ENCODE measurements around the gene SPRR4.

The SPRR4 gene

GRCh38 chr1:152959801-152960451, 10.5 kb upstream of the SPRR4 start:
- no peak overlapping the region for H4K91ac ChIP-seq (ENCODE audit: low read length)
- H3K27ac ChIP-seq (ENCODE audit: low read length, poor library complexity, severe bottlenecking): no peak overlapping the region
- no peak overlapping the region for H3K18ac ChIP-seq (ENCODE audit: low read depth in 1 of 2, low read length in 2 of 2)
- H3K4me3 ChIP-seq (ENCODE audit: insufficient read depth in 1 of 2, low read depth in 1 of 2, low read length in 2 of 2): no peak overlapping the region
- H3K4ac ChIP-seq (ENCODE audit: low read depth in 1 of 2, low read length in 2 of 2): no peak overlapping the region
- H2BK5ac ChIP-seq (ENCODE audit: low read depth, low read length, poor library complexity, severe bottlenecking): no peak overlapping the region
- no peak overlapping the region for H4K8ac ChIP-seq (ENCODE audit: low read length)
- H2BK12ac ChIP-seq (ENCODE audit: low read length in 2 of 2): no peak overlapping the region
- no peak overlapping the region for H3K14ac ChIP-seq (ENCODE audit: low read length in 2 of 2)
- H2AFZ ChIP-seq (ENCODE audit: low read depth, low read length): no peak overlapping the region
- no peaks in the 10 kb centered on the region for H3K79me1 ChIP-seq (replicated peaks; ENCODE audit: low read length, poor library complexity, severe bottlenecking)
- no peaks in the 10 kb centered on the region for H3K36me3 ChIP-seq (ENCODE audit: control insufficient read depth in 1 of 2, insufficient read depth in 2 of 2, low read depth in 1 of 2, low read length in 2 of 2)
- DNase-seq: no peak
- H3K27me3 ChIP-seq (ENCODE audit: control insufficient read depth in 1 of 2, insufficient read depth in 1 of 2, low read length in 2 of 2): no peaks in the 10 kb centered on the region
- H3K9ac ChIP-seq (ENCODE audit: low read length): no peak overlapping the region
- H3K9me3 ChIP-seq (ENCODE audit: control insufficient read depth, low read length): no peaks in the 10 kb centered on the region
- H3K23ac ChIP-seq (ENCODE audit: low read length in 2 of 2): no peak overlapping the region
- no peak overlapping the region for H2AK5ac ChIP-seq (ENCODE audit: low read length, severe bottlenecking)
- no peak overlapping the region for H2BK15ac ChIP-seq (ENCODE audit: low read depth, poor library complexity, severe bottlenecking)
- no peaks in the 10 kb centered on the region for H3K4me1 ChIP-seq (ENCODE audit: control insufficient read depth, insufficient read depth, low read depth, low read length)
- WGBS: 85% methylated on average over 10 of the region's 10 CpGs
- no peak overlapping the region for H3K4me2 ChIP-seq (ENCODE audit: low read length, poor library complexity, severe bottlenecking)
- no peak overlapping the region for H2BK120ac ChIP-seq (ENCODE audit: low read depth, low read length)

GRCh38 chr1:152960452-152961044, 9.9 kb upstream of the SPRR4 start:
- H4K8ac ChIP-seq (ENCODE audit: low read length): no peak overlapping the region
- H3K4me2 ChIP-seq (ENCODE audit: low read length, poor library complexity, severe bottlenecking): no peak overlapping the region
- H2BK5ac ChIP-seq (ENCODE audit: low read depth, low read length, poor library complexity, severe bottlenecking): no peak overlapping the region
- H3K23ac ChIP-seq (ENCODE audit: low read length in 2 of 2): no peak overlapping the region
- H3K18ac ChIP-seq (ENCODE audit: low read depth in 1 of 2, low read length in 2 of 2): no peak overlapping the region
- no peaks in the 10 kb centered on the region for H3K9me3 ChIP-seq (ENCODE audit: control insufficient read depth, low read length)
- H3K4me1 ChIP-seq (ENCODE audit: control insufficient read depth, insufficient read depth, low read depth, low read length): no peaks in the 10 kb centered on the region
- H3K14ac ChIP-seq (ENCODE audit: low read length in 2 of 2): no peak overlapping the region
- H3K27me3 ChIP-seq (ENCODE audit: control insufficient read depth in 1 of 2, insufficient read depth in 1 of 2, low read length in 2 of 2): no peaks in the 10 kb centered on the region
- no peak overlapping the region for H2BK15ac ChIP-seq (ENCODE audit: low read depth, poor library complexity, severe bottlenecking)
- no peaks in the 10 kb centered on the region for H3K36me3 ChIP-seq (ENCODE audit: control insufficient read depth in 1 of 2, insufficient read depth in 2 of 2, low read depth in 1 of 2, low read length in 2 of 2)
- no peak overlapping the region for H3K4me3 ChIP-seq (ENCODE audit: insufficient read depth in 1 of 2, low read depth in 1 of 2, low read length in 2 of 2)
- no peak overlapping the region for H2BK120ac ChIP-seq (ENCODE audit: low read depth, low read length)
- DNase-seq: no peak
- no peak overlapping the region for H3K27ac ChIP-seq (ENCODE audit: low read length, poor library complexity, severe bottlenecking)
- H2BK12ac ChIP-seq (ENCODE audit: low read length in 2 of 2): no peak overlapping the region
- H2AK5ac ChIP-seq (ENCODE audit: low read length, severe bottlenecking): no peak overlapping the region
- H4K91ac ChIP-seq (ENCODE audit: low read length): no peak overlapping the region
- H2AFZ ChIP-seq (ENCODE audit: low read depth, low read length): no peak overlapping the region
- no peak overlapping the region for H3K9ac ChIP-seq (ENCODE audit: low read length)
- WGBS: 70% methylated on average over 6 of the region's 10 CpGs
- H3K4ac ChIP-seq (ENCODE audit: low read depth in 1 of 2, low read length in 2 of 2): no peak overlapping the region
- H3K79me1 ChIP-seq (replicated peaks; ENCODE audit: low read length, poor library complexity, severe bottlenecking): no peaks in the 10 kb centered on the region

GRCh38 chr1:152961226-152961891, 9.1 kb upstream of the SPRR4 start:
- H3K9me3 ChIP-seq (ENCODE audit: control insufficient read depth, low read length): no peaks in the 10 kb centered on the region
- no peak overlapping the region for H4K91ac ChIP-seq (ENCODE audit: low read length)
- H3K36me3 ChIP-seq (ENCODE audit: control insufficient read depth in 1 of 2, insufficient read depth in 2 of 2, low read depth in 1 of 2, low read length in 2 of 2): no peaks in the 10 kb centered on the region
- no peak overlapping the region for H2BK15ac ChIP-seq (ENCODE audit: low read depth, poor library complexity, severe bottlenecking)
- 80% methylated on average over 7 of the region's 7 CpGs for WGBS
- H2AK5ac ChIP-seq (ENCODE audit: low read length, severe bottlenecking): no peak overlapping the region
- H2BK120ac ChIP-seq (ENCODE audit: low read depth, low read length): no peak overlapping the region
- H3K4ac ChIP-seq (ENCODE audit: low read depth in 1 of 2, low read length in 2 of 2): no peak overlapping the region
- H2AFZ ChIP-seq (ENCODE audit: low read depth, low read length): no peak overlapping the region
- H3K18ac ChIP-seq (ENCODE audit: low read depth in 1 of 2, low read length in 2 of 2): no peak overlapping the region
- no peak overlapping the region for H3K4me2 ChIP-seq (ENCODE audit: low read length, poor library complexity, severe bottlenecking)
- H2BK12ac ChIP-seq (ENCODE audit: low read length in 2 of 2): no peak overlapping the region
- no peak overlapping the region for H3K27ac ChIP-seq (ENCODE audit: low read length, poor library complexity, severe bottlenecking)
- no peak overlapping the region for H2BK5ac ChIP-seq (ENCODE audit: low read depth, low read length, poor library complexity, severe bottlenecking)
- DNase-seq: no peak
- no peak overlapping the region for H3K9ac ChIP-seq (ENCODE audit: low read length)
- H3K4me1 ChIP-seq (ENCODE audit: control insufficient read depth, insufficient read depth, low read depth, low read length): no peaks in the 10 kb centered on the region
- no peak overlapping the region for H4K8ac ChIP-seq (ENCODE audit: low read length)
- no peak overlapping the region for H3K14ac ChIP-seq (ENCODE audit: low read length in 2 of 2)
- H3K4me3 ChIP-seq (ENCODE audit: insufficient read depth in 1 of 2, low read depth in 1 of 2, low read length in 2 of 2): no peak overlapping the region
- no peak overlapping the region for H3K23ac ChIP-seq (ENCODE audit: low read length in 2 of 2)
- H3K79me1 ChIP-seq (replicated peaks; ENCODE audit: low read length, poor library complexity, severe bottlenecking): no peaks in the 10 kb centered on the region
- no peaks in the 10 kb centered on the region for H3K27me3 ChIP-seq (ENCODE audit: control insufficient read depth in 1 of 2, insufficient read depth in 1 of 2, low read length in 2 of 2)

GRCh38 chr1:152962876-152963415, 7.5 kb upstream of the SPRR4 start:
- no peak overlapping the region for H3K4me2 ChIP-seq (ENCODE audit: low read length, poor library complexity, severe bottlenecking)
- 40% methylated on average over 2 of the region's 2 CpGs for WGBS
- no peak for DNase-seq
- H3K4ac ChIP-seq (ENCODE audit: low read depth in 1 of 2, low read length in 2 of 2): no peak overlapping the region
- H3K9me3 ChIP-seq (ENCODE audit: control insufficient read depth, low read length): no peaks in the 10 kb centered on the region
- H2AK5ac ChIP-seq (ENCODE audit: low read length, severe bottlenecking): no peak overlapping the region
- H2BK5ac ChIP-seq (ENCODE audit: low read depth, low read length, poor library complexity, severe bottlenecking): no peak overlapping the region
- H3K18ac ChIP-seq (ENCODE audit: low read depth in 1 of 2, low read length in 2 of 2): no peak overlapping the region
- H4K8ac ChIP-seq (ENCODE audit: low read length): no peak overlapping the region
- no peak overlapping the region for H3K23ac ChIP-seq (ENCODE audit: low read length in 2 of 2)
- H4K91ac ChIP-seq (ENCODE audit: low read length): no peak overlapping the region
- no peaks in the 10 kb centered on the region for H3K27me3 ChIP-seq (ENCODE audit: control insufficient read depth in 1 of 2, insufficient read depth in 1 of 2, low read length in 2 of 2)
- no peak overlapping the region for H3K14ac ChIP-seq (ENCODE audit: low read length in 2 of 2)
- no peak overlapping the region for H3K9ac ChIP-seq (ENCODE audit: low read length)
- no peak overlapping the region for H2AFZ ChIP-seq (ENCODE audit: low read depth, low read length)
- H2BK12ac ChIP-seq (ENCODE audit: low read length in 2 of 2): no peak overlapping the region
- H3K4me1 ChIP-seq (ENCODE audit: control insufficient read depth, insufficient read depth, low read depth, low read length): no peaks in the 10 kb centered on the region
- H3K4me3 ChIP-seq (ENCODE audit: insufficient read depth in 1 of 2, low read depth in 1 of 2, low read length in 2 of 2): no peak overlapping the region
- no peaks in the 10 kb centered on the region for H3K79me1 ChIP-seq (replicated peaks; ENCODE audit: low read length, poor library complexity, severe bottlenecking)
- no peak overlapping the region for H2BK120ac ChIP-seq (ENCODE audit: low read depth, low read length)
- no peak overlapping the region for H3K27ac ChIP-seq (ENCODE audit: low read length, poor library complexity, severe bottlenecking)
- H2BK15ac ChIP-seq (ENCODE audit: low read depth, poor library complexity, severe bottlenecking): no peak overlapping the region
- H3K36me3 ChIP-seq (ENCODE audit: control insufficient read depth in 1 of 2, insufficient read depth in 2 of 2, low read depth in 1 of 2, low read length in 2 of 2): no peaks in the 10 kb centered on the region

All from mesenchymal stem cell (in vitro differentiated cells and primary cell).